CD4-positive, alpha-beta T cell treated with Interleukin-6 for 4 hours (primary cell): Measurements from ENCODE around the gene STX5.
"Not testable (repeated sequence)": the region's sequence is repeated elsewhere in the genome, so short reads cannot be mapped to it uniquely, and the experiment has no call there.

ENCODE experiments used
- DNase-seq: peaks from one replicate; pipeline ENCODE4 v3.0.0-alpha.2; 2020; ENCODE audit warnings: mixed read lengths

Gene STX5

GRCh38 chr11:62828130-62828529, 3.7 kb downstream of the STX5 start:
- DNase-seq: not testable (repeated sequence)

GRCh38 chr11:62823677-62824076, 8.2 kb downstream of the STX5 start:
- no peak for DNase-seq

GRCh38 chr11:62817129-62817528, 14.7 kb downstream of the STX5 start:
- no peak for DNase-seq

GRCh38 chr11:62816557-62816956, 15.3 kb downstream of the STX5 start:
- no peak for DNase-seq

- no peak for DNase-seq
Observed at GRCh38 chr11:62811659-62812058, 20.2 kb downstream of the STX5 start.

- DNase-seq: no peak
Observed at GRCh38 chr11:62810748-62811147, 21.1 kb downstream of the STX5 start.

- no peak for DNase-seq
Observed at GRCh38 chr11:62806611-62807121, 25.2 kb downstream of the STX5 start.

GRCh38 chr11:62805961-62806441, 25.9 kb downstream of the STX5 start:
- DNase-seq: peak; percentile 46

GRCh38 chr11:62805076-62805892, 26.6 kb downstream of the STX5 start, which contains the start of gene NXF1:
TSS of gene NXF1 (minus strand) at chr11:62805440. CDS start at chr11:62805356, 84 bp downstream.
- DNase-seq: peak; percentile 95

GRCh38 chr11:62804310-62805075, 27.4 kb downstream of the STX5 start:
- no peak for DNase-seq

GRCh38 chr11:62801071-62801470, 30.8 kb downstream of the STX5 start:
- no peak for DNase-seq

- no peak for DNase-seq
Observed at GRCh38 chr11:62799486-62799885, 32.4 kb downstream of the STX5 start.

- DNase-seq: no peak
Observed at GRCh38 chr11:62796281-62796680, 35.6 kb downstream of the STX5 start.

GRCh38 chr11:62794201-62794775, 37.6 kb downstream of the STX5 start:
- no peak for DNase-seq

- DNase-seq: peak; percentile 27
Observed at GRCh38 chr11:62792202-62792575, 39.7 kb downstream of the STX5 start.

GRCh38 chr11:62791501-62792201, 40.2 kb downstream of the STX5 start, which contains the start of gene TMEM223:
TSS of gene TMEM223 (minus strand) at chr11:62792006. CDS start at chr11:62791994, 12 bp downstream.
- DNase-seq: peak; percentile 94

- DNase-seq: no peak
Observed at GRCh38 chr11:62789576-62789975, 42.3 kb downstream of the STX5 start.

- no peak for DNase-seq
Observed at GRCh38 chr11:62788991-62789390, 42.9 kb downstream of the STX5 start.

- DNase-seq: peak; percentile 99
Observed at GRCh38 chr11:62787005-62787759, 44.7 kb downstream of the STX5 start, which contains the start of gene TMEM179B. TSS of gene TMEM179B (plus strand) at chr11:62787402. CDS start at chr11:62787432, 30 bp downstream.

GRCh38 chr11:62786318-62787004, 45.4 kb downstream of the STX5 start:
- DNase-seq: peak; percentile 87

- DNase-seq: no peak
Observed at GRCh38 chr11:62782753-62783152, 49.1 kb downstream of the STX5 start.
